Sigmoid colon (tissue), 7 donors: ENCODE data around the gene SLC30A3. TPM values are rescaled to one million over a fixed set of nuclear protein-coding genes. Genes with fewer than 3 reads are reported as not detected.
"Not testable (repeated sequence)": the region's sequence is repeated elsewhere in the genome, so short reads cannot be mapped to it uniquely, and the experiment has no call there.

Source experiments
- DNase-seq: peaks from one replicate; pipeline ENCODE4 v3.0.0-alpha.2; 2019
- H3K27ac ChIP-seq, 4 donors: fragments of 200-600 bp; sonication (generic); one replicate each; pipeline ENCODE4 v1.5.1; 2016 to 2019; ENCODE audit warnings: mild to moderate bottlenecking in 1 of 4
- H3K27me3 ChIP-seq, 3 donors: fragments of 200-600 bp; sonication (generic); one replicate each; pipeline ENCODE4 v1.5.1; 2019; ENCODE audit warnings: mild to moderate bottlenecking in 1 of 3
- H3K36me3 ChIP-seq, 4 donors: fragments of 200-600 bp; sonication (generic); one replicate each; pipeline ENCODE4 v1.5.1; 2016 to 2019
- H3K4me1 ChIP-seq, 4 donors: fragments of 200-600 bp; sonication (generic); one replicate each; pipeline ENCODE4 v1.5.1; 2017 to 2019
- H3K4me3 ChIP-seq, 4 donors: fragments of 200-600 bp; sonication (generic); one replicate each; pipeline ENCODE4 v1.5.1; 2017 to 2019; ENCODE audit warnings: mild to moderate bottlenecking in 2 of 4, moderate library complexity in 1 of 4
- H3K9me3 ChIP-seq, 4 donors: fragments of 200-600 bp in 3 of 4; sonication (generic) in 3 of 4; one replicate each; pipeline versions ENCODE4 v1.5.1 to v1.6.1; 2013 to 2019
- EP300 ChIP-seq, 4 donors: sonication (generic); formaldehyde crosslinking; IDR thresholded peaks; one replicate each; pipeline ENCODE4 v1.6.1; 2017; ENCODE audit warnings: antibody characterized with exemption in 4 of 4
- POLR2A ChIP-seq, 2 donors: fragments of 450-650 bp; IDR thresholded peaks; one replicate each; pipeline ENCODE4 v1.6.1; 2016; ENCODE audit warnings: antibody characterized with exemption in 2 of 2, mild to moderate bottlenecking in 2 of 2, moderate library complexity in 2 of 2
- POLR2AphosphoS5 ChIP-seq, 4 donors: sonication (generic); formaldehyde crosslinking; IDR thresholded peaks; one replicate each; pipeline ENCODE4 v1.6.1; 2017; ENCODE audit warnings: antibody characterized with exemption in 4 of 4
- WGBS, 2 donors: extraction: QIAGEN DNeasy Blood & Tissue Kit; methylation state at CpG; one replicate each; pipeline ENCODE4 v1.1.7; 2013; 5-methylcytosine and 5-hydroxymethylcytosine counted together
- intact Hi-C: fragments of 100-400 bp; cut with DNase I; formaldehyde crosslinking; loops from one replicate; pipeline ENCODE4 v1.15.1; 2023
- polyA plus RNA-seq, 3 donors: library from polyadenylated mRNA; stranded (reverse); fragments of 200-250 nt; gene quantifications; one replicate each; pipeline ENCODE4 v1.2.3, GENCODE V29; 2013
- total RNA-seq, 4 donors: library from RNA; depleted of rRNA; stranded (reverse); fragments of >200 nt; gene quantifications; one replicate each; pipeline ENCODE4 v1.1.0, GENCODE V29; 2016
- TF ChIP-seq, protein P1 (sequence below), 4 experiments: fragments of 450-650 bp in 3 of 4; fragments of 200-600 bp in 1 of 4; IDR thresholded peaks; one replicate each; pipeline ENCODE4 v1.5.1; 2016 to 2019; ENCODE audit warnings: antibody characterized with exemption in 4 of 4, mild to moderate bottlenecking in 3 of 4, moderate library complexity in 2 of 4
- donor health status: healthy with polysubstance abuse.
- donor health status: Bipolar disorder and iron deficiency.
- donor health status: healthy.

SLC30A3 gene
- total and polyA plus RNA-seq, 7 donors = 0.10 to 1.1 (median 0.60) TPM; not detected in 2

- no peaks in the 10 kb centered on the region for H3K9me3 ChIP-seq
- peaks cover 0 to 42% (median 4%) of the 10 kb centered on the region in 3 donors for H3K27me3 ChIP-seq
- H3K27ac ChIP-seq = no peak overlapping the region
- 69 to 83% methylated on average over 3 of the region's 3 CpGs for WGBS, 2 donors
- no peaks in the 10 kb centered on the region for H3K4me1 ChIP-seq
- no peak for DNase-seq
- H3K36me3 ChIP-seq = no peaks in the 10 kb centered on the region
- intact Hi-C loops = loop anchor here (1.0 to 5.0 kb wide), 2 partner anchors 183 to 319 kb away; no protein-coding TSS in a partner anchor
- no peak overlapping the region for H3K4me3 ChIP-seq
- no peak for TF ChIP-seq POLR2A (IDR thresholded peaks at IDR 0.05)
- TF ChIP-seq EP300 (IDR thresholded peaks at IDR 0.05) = no peak
- TF ChIP-seq, protein P1, sequence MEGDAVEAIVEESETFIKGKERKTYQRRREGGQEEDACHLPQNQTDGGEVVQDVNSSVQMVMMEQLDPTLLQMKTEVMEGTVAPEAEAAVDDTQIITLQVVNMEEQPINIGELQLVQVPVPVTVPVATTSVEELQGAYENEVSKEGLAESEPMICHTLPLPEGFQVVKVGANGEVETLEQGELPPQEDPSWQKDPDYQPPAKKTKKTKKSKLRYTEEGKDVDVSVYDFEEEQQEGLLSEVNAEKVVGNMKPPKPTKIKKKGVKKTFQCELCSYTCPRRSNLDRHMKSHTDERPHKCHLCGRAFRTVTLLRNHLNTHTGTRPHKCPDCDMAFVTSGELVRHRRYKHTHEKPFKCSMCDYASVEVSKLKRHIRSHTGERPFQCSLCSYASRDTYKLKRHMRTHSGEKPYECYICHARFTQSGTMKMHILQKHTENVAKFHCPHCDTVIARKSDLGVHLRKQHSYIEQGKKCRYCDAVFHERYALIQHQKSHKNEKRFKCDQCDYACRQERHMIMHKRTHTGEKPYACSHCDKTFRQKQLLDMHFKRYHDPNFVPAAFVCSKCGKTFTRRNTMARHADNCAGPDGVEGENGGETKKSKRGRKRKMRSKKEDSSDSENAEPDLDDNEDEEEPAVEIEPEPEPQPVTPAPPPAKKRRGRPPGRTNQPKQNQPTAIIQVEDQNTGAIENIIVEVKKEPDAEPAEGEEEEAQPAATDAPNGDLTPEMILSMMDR (IDR thresholded peaks at IDR 0.05) = no peak
- TF ChIP-seq POLR2AphosphoS5 (IDR thresholded peaks at IDR 0.05) = no peak
Measured at GRCh38 chr2:27280826-27281225, 18.0 kb upstream of the SLC30A3 start.

GRCh38 chr2:27278010-27278409 lies 15.2 kb upstream of the SLC30A3 start:
- intact Hi-C loops = no loop called here
- no peak for DNase-seq
- TF ChIP-seq, protein P1 (IDR thresholded peaks at IDR 0.05) = no peak
- TF ChIP-seq POLR2AphosphoS5 (IDR thresholded peaks at IDR 0.05) (no peak), EP300 (IDR thresholded peaks at IDR 0.05) (no peak), POLR2A (IDR thresholded peaks at IDR 0.05) (no peak)
- H3K9me3 ChIP-seq = no peaks in the 10 kb centered on the region
- H3K4me3 ChIP-seq = no peak overlapping the region
- 71 to 91% methylated on average over 1 of the region's 1 CpG for WGBS, 2 donors
- H3K27ac ChIP-seq = no peak overlapping the region
- no peaks in the 10 kb centered on the region for H3K36me3 ChIP-seq
- H3K27me3 ChIP-seq = peaks cover 0 to 42% (median 6%) of the 10 kb centered on the region in 3 donors
- no peaks in the 10 kb centered on the region for H3K4me1 ChIP-seq

- Histone ChIP-seq H3K27me3 (peaks cover 0 to 30% (median 2%) of the 10 kb centered on the region in 3 donors), H3K9me3 (no peaks in the 10 kb centered on the region), H3K36me3 (no peaks in the 10 kb centered on the region), H3K27ac (no peak within 1 kb of the TSS), H3K4me3 (no peak within 1 kb of the TSS), H3K4me1 (no peaks in the 10 kb centered on the region)
- no peak for DNase-seq
- no peak for TF ChIP-seq POLR2A (IDR thresholded peaks at IDR 0.05)
- TF ChIP-seq POLR2AphosphoS5 (IDR thresholded peaks at IDR 0.05) = no peak
- no peak for TF ChIP-seq EP300 (IDR thresholded peaks at IDR 0.05)
- TF ChIP-seq, protein P1 (IDR thresholded peaks at IDR 0.05) = no peak
- intact Hi-C loops = no loop called here
- WGBS, 2 donors = 85 to 86% methylated on average over 39 of the region's 39 CpGs
Measured at GRCh38 chr2:27275211-27276150, 12.6 kb upstream of the SLC30A3 start, which contains the start of gene DNAJC5G. Gene DNAJC5G (plus strand): TSS chr2:27275433. CDS start chr2:27276729, 1,296 bp downstream.

DNA sequence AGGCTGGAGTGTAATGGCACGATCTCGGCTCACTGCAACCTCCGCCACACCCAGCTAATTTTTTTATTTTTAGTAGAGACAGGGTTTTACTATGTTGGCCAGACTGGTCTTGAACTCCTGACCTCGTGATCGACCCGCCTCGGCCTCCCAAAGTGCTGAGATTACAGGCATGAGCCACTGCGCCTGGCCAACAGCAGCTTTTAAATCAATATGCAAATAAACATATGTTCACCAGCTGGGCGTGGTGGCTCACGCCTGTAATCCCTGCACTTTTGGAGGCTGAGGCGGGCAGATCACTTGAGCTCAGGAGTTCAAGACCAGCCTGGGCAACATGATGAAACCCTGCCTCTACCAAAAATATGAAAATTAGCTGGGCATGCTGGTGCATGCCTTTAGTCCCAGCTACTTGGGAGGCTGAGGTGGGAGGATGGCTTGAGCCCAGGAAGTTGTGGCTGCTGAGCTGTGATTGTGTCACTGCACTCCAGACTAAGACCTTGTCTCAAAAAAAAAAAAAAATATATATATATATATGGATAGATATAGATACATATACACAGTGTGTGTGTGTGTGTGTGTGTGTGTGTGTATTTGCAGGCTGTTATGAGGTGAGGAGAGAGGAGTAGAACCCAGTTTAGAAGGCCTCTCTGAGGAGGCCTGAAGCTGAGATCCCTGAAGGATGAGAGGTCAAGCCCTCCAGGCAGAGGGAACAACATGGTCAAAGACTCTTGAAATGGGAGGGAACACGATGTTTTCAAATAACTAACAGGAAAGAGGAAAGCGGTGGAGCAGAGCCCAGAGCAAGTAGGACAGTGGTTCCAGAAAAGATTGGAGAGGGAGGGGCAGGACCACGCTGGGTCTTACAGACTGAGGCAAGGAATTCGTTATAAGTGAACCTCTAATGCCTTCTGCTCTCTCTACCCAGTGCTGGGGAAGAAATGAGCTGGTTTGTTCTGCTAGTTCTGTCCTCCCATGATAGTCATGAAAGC lies 10.0 kb upstream of the SLC30A3 start:
- H3K27ac ChIP-seq, intact Hi-C loops, H3K4me3 ChIP-seq, H3K4me1 ChIP-seq, H3K9me3 ChIP-seq, H3K36me3 ChIP-seq: not testable (repeated sequence)
- DNase-seq = peak; percentile 19
- H3K27me3 ChIP-seq = peaks cover 0 to 34% (median 2%) of the 10 kb centered on the region in 3 donors
- 39 to 76% methylated on average over 15 of the region's 15 CpGs for WGBS, 2 donors
